Measurements from ENCODE around the gene TXNDC12.

Gene TXNDC12

GRCh38 chr1:51973587-51974474, 81.2 kb downstream of the TXNDC12 start:
- Histone ChIP-seq H2AFZ (ENCODE audit: low read length, unreplicated experiment) (no peak overlapping the region), H3K27me3 (ENCODE audit: insufficient read depth, low read length) (no peaks in the 10 kb centered on the region), H3K4me3 (ENCODE audit: low read depth, low read length) (no peak overlapping the region), H3K27ac (ENCODE audit: low read depth, low read length) (no peak overlapping the region), H3K36me3 (ENCODE audit: insufficient read depth, low read length) (peaks cover 4% of the 10 kb centered on the region; the same call in 1 of the 2 replicates), H3K4me1 (ENCODE audit: control insufficient read depth, insufficient read depth, low read length, unreplicated experiment) (peaks cover 29% of the 10 kb centered on the region), H3K79me2 (ENCODE audit: control insufficient read depth, insufficient read depth, low read length, unreplicated experiment) (peaks cover 2% of the 10 kb centered on the region)

Measured in ACC112 (cell line).